Heart right ventricle (tissue), 16 donors: Measurements from ENCODE around the gene MTFP1. TPM values are rescaled to one million over a fixed set of nuclear protein-coding genes. Genes with fewer than 3 reads are reported as not detected.

ENCODE experiments used
- ATAC-seq, 8 donors: fragments of 200-7000 bp; cut with Tn5 transposase; one replicate each; pipeline ENCODE4 v1.9.1; 2020; ENCODE audit warnings: mild to moderate bottlenecking in 8 of 8, moderate library complexity in 8 of 8, moderate number of reproducible peaks in 1 of 8
- DNase-seq, 2 donors: peaks; one replicate each; pipeline ENCODE4 v3.0.0-alpha.2; 2020
- H3K27ac ChIP-seq, 10 donors: fragments of 200-600 bp; sonication (generic) in 2 of 10; one replicate each; pipeline versions ENCODE4 v1.5.0 to v1.8.0; 2020 to 2022; ENCODE audit warnings: mild to moderate bottlenecking in 3 of 10
- H3K27me3 ChIP-seq, 7 donors: fragments of 200-600 bp; one replicate each; pipeline ENCODE4 v1.8.0; 2021 to 2022; ENCODE audit warnings: mild to moderate bottlenecking in 2 of 7
- H3K36me3 ChIP-seq, 9 donors: fragments of 200-600 bp; sonication (generic) in 1 of 9; one replicate each; pipeline versions ENCODE4 v1.5.0 to v1.8.0; 2020 to 2022; ENCODE audit warnings: mild to moderate bottlenecking in 2 of 9
- H3K4me1 ChIP-seq, 9 donors: fragments of 200-600 bp; sonication (generic) in 1 of 9; one replicate each; pipeline versions ENCODE4 v1.5.0 to v1.8.0; 2020 to 2022; ENCODE audit warnings: mild to moderate bottlenecking in 4 of 9
- H3K4me3 ChIP-seq, 10 donors: fragments of 200-600 bp; sonication (generic) in 2 of 10; one replicate each; pipeline versions ENCODE4 v1.5.0 to v1.8.0; 2020 to 2022; ENCODE audit warnings: mild to moderate bottlenecking in 7 of 10, moderate library complexity in 2 of 10
- H3K9me3 ChIP-seq, 11 donors: fragments of 200-600 bp in 10 of 11; sonication (generic) in 2 of 11; one replicate each; pipeline versions ENCODE4 v1.5.0 to v1.8.0; 2013 to 2022; ENCODE audit warnings: mild to moderate bottlenecking in 2 of 11, control low read depth in 1 of 11, moderate library complexity in 1 of 11
- CTCF ChIP-seq, 9 donors: fragments of 200-600 bp; sonication (generic) in 2 of 9; IDR thresholded peaks; one replicate each; pipeline versions ENCODE4 v1.5.0 to v1.8.0; 2021 to 2022; ENCODE audit warnings: antibody characterized with exemption in 9 of 9, mild to moderate bottlenecking in 5 of 9, moderate library complexity in 1 of 9
- WGBS, 2 donors: extraction: QIAGEN DNeasy Blood & Tissue Kit; methylation state at CpG; one replicate each; pipeline ENCODE4 v1.1.7; 2013; ENCODE audit warnings: inconsistent platforms in 1 of 2; 5-methylcytosine and 5-hydroxymethylcytosine counted together
- intact Hi-C, 10 donors: fragments of 100-400 bp; cut with DNase I; formaldehyde crosslinking; loops; one replicate each; pipeline versions ENCODE4 v1.11.1 to v1.14.2; 2022
- polyA plus RNA-seq, 2 donors: library from polyadenylated mRNA; stranded (reverse); fragments of 200-250 nt; gene quantifications; one replicate each; pipeline ENCODE4 v1.2.3, GENCODE V29; 2013
- total RNA-seq, 10 donors: library from RNA; stranded (reverse); fragmentation: NEBNext Ultra II Directional in 3 of 10; extraction: Animal tissue kit (Norgen Biotek cat#: 25700) in 3 of 10; gene quantifications; one replicate each; pipeline versions ENCODE4 v1.2.1 to v1.2.4, GENCODE V29; 2021 to 2023
- donor health status: Arrhythmogenic right ventricular cardiomyopathy.
- donor health status: ischemic (EF 13 %, LVEDD 7.1; RV severe dilation, severe dysfunction).
- donor health status: healthy with polysubstance abuse.
- donor health status: DM: no; HTN: yes; CAD: no.
- donor health status: DM: no; HTN: no; CAD: no.
- donor health status: ischemic (EF 25% LVEDD 6.9; RV normal size, moderate dysfunction).
- donor health status: ischemic (EF 25% LVEDD 5.7; RV mildly dilated, moderate dysfunction).
- donor health status: healthy.
- donor health status: DM: yes; HTN: yes; CAD: no.
- donor health status: Ischemic cardiomyopathy.
- donor health status: ischemic (EF 35%, LVEDD 5.7; RV mildly dilated, moderate dysfunction).
- donor health status: nonischemic (EF 11% LVEDD 7.7; RV severe dilation, severe dysfunction).
- donor health status: DM: yes; HTN: yes; CAD: no.
- donor health status: PGD.
- donor health status: ischemic (EF 29% LVEDD 5.4; RV normal size, mild dysfunction).
- donor health status: nonischemic (EF 23%, LVEDD 6.1; RV moderate dilation, normal function).

Gene MTFP1
- total and polyA plus RNA-seq, 12 donors: 5.9 to 132 (median 17.9) TPM

GRCh38 chr22:30382340-30382739 lies 43.2 kb upstream of the MTFP1 start:
- Histone ChIP-seq H3K27ac (peak overlapping the region in 5 of 10 donors; percentile 27 to 68 (median 36)), H3K9me3 (no peaks in the 10 kb centered on the region), H3K4me3 (no peak overlapping the region), H3K4me1 (peaks cover 4 to 23% (median 12%) of the 10 kb centered on the region in 9 donors), H3K36me3 (peaks cover 0 to 55% (median 0%) of the 10 kb centered on the region in 9 donors), H3K27me3 (no peaks in the 10 kb centered on the region)
- intact Hi-C loops: loop anchor here in 3 of 10 donors (5.0 to 10.0 kb wide), 3 partner anchors 40 to 275 kb away; partner anchors contain the start of gene TBC1D10A (in 1 of the 3)
- peak; percentile 29 to 38 for DNase-seq
- 71 to 80% methylated on average over 5 of the region's 5 CpGs for WGBS, 2 donors
- ATAC-seq: peak in 6 of 8 donors; percentile 28 to 82 (median 58)
- TF ChIP-seq CTCF (IDR thresholded peaks at IDR 0.05): no peak

GRCh38 chr22:30383061-30383460 lies 42.5 kb upstream of the MTFP1 start:
- H3K36me3 ChIP-seq: peaks cover 0 to 48% (median 0%) of the 10 kb centered on the region in 9 donors
- no peak overlapping the region for H3K4me3 ChIP-seq
- no peaks in the 10 kb centered on the region for H3K9me3 ChIP-seq
- intact Hi-C loops: loop anchor here in 3 of 10 donors (5.0 to 10.0 kb wide), 3 partner anchors 41 to 276 kb away; partner anchors contain the start of gene TBC1D10A (in 1 of the 3)
- 65 to 68% methylated on average over 3 of the region's 3 CpGs for WGBS, 2 donors
- H3K4me1 ChIP-seq: peaks cover 4 to 26% (median 16%) of the 10 kb centered on the region in 9 donors
- no peak for DNase-seq
- no peaks in the 10 kb centered on the region for H3K27me3 ChIP-seq
- no peak for ATAC-seq
- peak overlapping the region in 5 of 10 donors; percentile 27 to 68 (median 36) for H3K27ac ChIP-seq
- no peak for TF ChIP-seq CTCF (IDR thresholded peaks at IDR 0.05)

- H3K4me3 ChIP-seq: peak overlapping the region in 2 of 10 donors; percentile 61 to 74
Measured at GRCh38 chr22:30385942-30386341, 39.6 kb upstream of the MTFP1 start.

GRCh38 chr22:30386608-30386959 lies 39.0 kb upstream of the MTFP1 start:
- Histone ChIP-seq H3K27me3 (no peaks in the 10 kb centered on the region), H3K27ac (peak overlapping the region; percentile 52 to 84 (median 74)), H3K36me3 (peaks cover 0 to 25% (median 0%) of the 10 kb centered on the region in 9 donors), H3K9me3 (no peaks in the 10 kb centered on the region), H3K4me1 (peaks cover 4 to 26% (median 16%) of the 10 kb centered on the region in 9 donors), H3K4me3 (peak overlapping the region; percentile 35 to 74 (median 62))
- 25 to 30% methylated on average over 10 of the region's 10 CpGs for WGBS, 2 donors
- intact Hi-C loops: loop anchor here in 9 of 10 donors (2.0 to 10.0 kb wide), 10 partner anchors 34 to 279 kb away; partner anchors contain the start of genes CASTOR1 (in 2 of the 9), OSM (in 1 of the 9) and TBC1D10A (in 1 of the 9)
- ATAC-seq (peak in 1 of 8 donors; percentile 1), DNase-seq (peak in 1 of 2 donors; percentile 9)
- TF ChIP-seq CTCF (IDR thresholded peaks at IDR 0.05): no peak

More at GRCh38 chr22:30385942-30386341, 39.6 kb upstream of the MTFP1 start:
- DNase-seq (no peak), ATAC-seq (no peak)
- WGBS, 2 donors: 95 to 96% methylated on average over 10 of the region's 10 CpGs
- TF ChIP-seq CTCF (IDR thresholded peaks at IDR 0.05): no peak
- no peaks in the 10 kb centered on the region for H3K27me3 ChIP-seq
- intact Hi-C loops: loop anchor here in 9 of 10 donors (2.0 to 10.0 kb wide), 10 partner anchors 34 to 279 kb away; partner anchors contain the start of genes CASTOR1 (in 2 of the 9), OSM (in 1 of the 9) and TBC1D10A (in 1 of the 9)
- peaks cover 4 to 26% (median 16%) of the 10 kb centered on the region in 9 donors for H3K4me1 ChIP-seq
- H3K36me3 ChIP-seq: peaks cover 0 to 31% (median 0%) of the 10 kb centered on the region in 9 donors
- no peaks in the 10 kb centered on the region for H3K9me3 ChIP-seq
- H3K27ac ChIP-seq: no peak overlapping the region
